ENCODE data around the gene HECTD2. TPM values are rescaled to one million over a fixed set of nuclear protein-coding genes. Genes with fewer than 3 reads are reported as not detected.

Gene HECTD2
- total and polyA plus RNA-seq, 9 donors = 8.4 to 22.3 (median 20.2) TPM

DNA sequence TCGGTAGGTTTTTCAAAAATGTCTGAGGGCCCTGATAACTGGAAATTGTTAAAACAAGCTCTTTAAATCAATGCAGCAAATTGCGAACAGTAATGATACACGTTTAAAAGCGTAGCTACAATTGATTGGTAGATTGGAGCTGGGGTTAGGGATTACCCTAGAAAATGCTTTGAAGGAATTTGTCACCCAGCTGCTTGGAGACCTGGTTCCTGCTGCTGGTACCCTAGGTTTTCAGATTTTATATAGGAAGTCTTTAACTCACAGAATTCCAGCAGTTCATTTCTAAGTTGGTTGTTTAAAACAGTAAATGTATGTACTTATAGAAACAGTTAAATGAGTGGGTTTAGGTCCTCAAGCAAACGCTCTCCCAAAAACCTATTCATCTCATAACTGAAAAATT lies 1.5 kb downstream of the HECTD2 start:
- 53 to 65% (median 63%) methylated on average over 5 of the region's 5 CpGs for whole genome bisulfite sequencing, 3 donors
- Histone ChIP-seq H3K9me3 (no peaks in the 10 kb centered on the region), H3K27ac (no peak overlapping the region), H3K4me1 (ENCODE audit: insufficient read depth) (peaks cover 1% of the 10 kb centered on the region), H3K27me3 (no peaks in the 10 kb centered on the region), H3K36me3 (no peaks in the 10 kb centered on the region), H3K4me3 (peak overlapping the region; percentile 83)
- intact Hi-C loops (cut with DNase I) = no loop called here
- no peak for DNase-seq
- TF ChIP-seq POLR2A (IDR thresholded peaks at IDR 0.05) (no peak), EP300 (IDR thresholded peaks at IDR 0.05) (no peak)
- TF ChIP-seq, protein P1, sequence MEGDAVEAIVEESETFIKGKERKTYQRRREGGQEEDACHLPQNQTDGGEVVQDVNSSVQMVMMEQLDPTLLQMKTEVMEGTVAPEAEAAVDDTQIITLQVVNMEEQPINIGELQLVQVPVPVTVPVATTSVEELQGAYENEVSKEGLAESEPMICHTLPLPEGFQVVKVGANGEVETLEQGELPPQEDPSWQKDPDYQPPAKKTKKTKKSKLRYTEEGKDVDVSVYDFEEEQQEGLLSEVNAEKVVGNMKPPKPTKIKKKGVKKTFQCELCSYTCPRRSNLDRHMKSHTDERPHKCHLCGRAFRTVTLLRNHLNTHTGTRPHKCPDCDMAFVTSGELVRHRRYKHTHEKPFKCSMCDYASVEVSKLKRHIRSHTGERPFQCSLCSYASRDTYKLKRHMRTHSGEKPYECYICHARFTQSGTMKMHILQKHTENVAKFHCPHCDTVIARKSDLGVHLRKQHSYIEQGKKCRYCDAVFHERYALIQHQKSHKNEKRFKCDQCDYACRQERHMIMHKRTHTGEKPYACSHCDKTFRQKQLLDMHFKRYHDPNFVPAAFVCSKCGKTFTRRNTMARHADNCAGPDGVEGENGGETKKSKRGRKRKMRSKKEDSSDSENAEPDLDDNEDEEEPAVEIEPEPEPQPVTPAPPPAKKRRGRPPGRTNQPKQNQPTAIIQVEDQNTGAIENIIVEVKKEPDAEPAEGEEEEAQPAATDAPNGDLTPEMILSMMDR (IDR thresholded peaks at IDR 0.05) = no peak

DNA sequence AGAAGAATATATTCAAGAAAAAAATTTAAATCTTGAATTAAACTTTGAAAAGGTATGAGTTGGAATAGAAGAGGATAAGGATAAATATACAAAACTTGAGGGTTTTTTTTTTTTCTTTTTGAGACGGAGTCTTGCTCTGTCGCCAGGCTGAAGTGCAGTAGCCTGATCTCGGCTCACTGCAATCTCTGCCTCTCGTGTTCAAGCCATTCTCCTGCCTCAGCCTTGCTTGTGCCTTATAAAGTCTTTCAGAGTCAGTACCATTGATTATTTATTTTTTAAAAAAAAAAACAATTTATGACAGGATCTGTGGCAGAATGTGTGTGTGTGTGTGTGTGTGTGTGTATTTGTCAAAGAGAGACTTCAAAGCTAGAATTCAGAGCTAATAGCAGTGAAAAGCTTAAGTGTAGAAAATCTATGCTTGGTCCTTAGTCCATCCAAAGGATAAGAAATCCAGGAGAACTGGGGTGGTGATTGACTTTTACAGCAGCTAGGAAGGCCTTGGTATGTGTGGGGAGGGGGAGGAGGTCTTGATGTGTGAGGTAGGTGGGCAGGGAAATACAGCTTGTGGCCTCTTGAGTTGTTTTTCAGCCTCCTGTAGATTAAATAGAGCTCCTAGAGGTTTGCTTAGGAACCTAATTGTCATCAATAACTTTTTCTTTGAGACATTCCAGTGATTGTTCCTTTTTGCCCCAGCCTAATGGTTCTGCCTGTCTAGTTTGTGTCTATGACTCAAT lies 2.4 kb downstream of the HECTD2 start:
- intact Hi-C loops (cut with DNase I) = no loop called here
- Histone ChIP-seq H3K9me3 (no peaks in the 10 kb centered on the region), H3K36me3 (no peaks in the 10 kb centered on the region), H3K27ac (no peak overlapping the region), H3K27me3 (no peaks in the 10 kb centered on the region), H3K4me3 (no peak overlapping the region), H3K4me1 (ENCODE audit: insufficient read depth) (peaks cover 1% of the 10 kb centered on the region)
- 59 to 86% (median 74%) methylated on average over 4 of the region's 4 CpGs for WGBS, 3 donors
- no peak for DNase-seq
- TF ChIP-seq, protein P1 (IDR thresholded peaks at IDR 0.05) = no peak

DNA sequence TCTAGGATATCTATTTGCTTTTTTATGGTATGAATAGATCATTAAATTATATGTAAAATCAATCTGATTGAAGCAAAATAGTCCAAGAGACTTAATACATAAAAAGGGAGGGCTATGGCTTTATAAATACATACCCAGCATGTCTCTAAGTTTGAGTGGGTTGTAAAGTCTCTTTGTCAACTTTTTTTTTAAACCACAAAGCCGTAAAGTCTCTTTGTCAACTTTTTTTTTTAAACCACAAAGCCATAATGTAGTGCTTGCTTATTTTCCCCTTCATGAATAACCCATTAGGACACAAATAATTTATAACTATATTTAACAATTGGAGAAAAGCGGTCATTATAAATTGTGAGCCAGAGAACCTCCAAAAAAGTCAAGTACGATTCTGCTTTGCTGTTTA lies 5.7 kb downstream of the HECTD2 start:
- Histone ChIP-seq H3K9me3 (no peaks in the 10 kb centered on the region), H3K27me3 (no peaks in the 10 kb centered on the region), H3K4me1 (ENCODE audit: insufficient read depth) (peaks cover 1% of the 10 kb centered on the region), H3K27ac (no peak overlapping the region), H3K4me3 (no peak overlapping the region), H3K36me3 (no peaks in the 10 kb centered on the region)
- TF ChIP-seq POLR2A (IDR thresholded peaks at IDR 0.05) (no peak), EP300 (IDR thresholded peaks at IDR 0.05) (no peak)
- TF ChIP-seq, protein P1 (IDR thresholded peaks at IDR 0.05) = no peak
- intact Hi-C loops (cut with DNase I) = no loop called here
- WGBS, 3 donors = 60 to 83% (median 80%) methylated on average over 3 of the region's 3 CpGs
- no peak for DNase-seq

DNA sequence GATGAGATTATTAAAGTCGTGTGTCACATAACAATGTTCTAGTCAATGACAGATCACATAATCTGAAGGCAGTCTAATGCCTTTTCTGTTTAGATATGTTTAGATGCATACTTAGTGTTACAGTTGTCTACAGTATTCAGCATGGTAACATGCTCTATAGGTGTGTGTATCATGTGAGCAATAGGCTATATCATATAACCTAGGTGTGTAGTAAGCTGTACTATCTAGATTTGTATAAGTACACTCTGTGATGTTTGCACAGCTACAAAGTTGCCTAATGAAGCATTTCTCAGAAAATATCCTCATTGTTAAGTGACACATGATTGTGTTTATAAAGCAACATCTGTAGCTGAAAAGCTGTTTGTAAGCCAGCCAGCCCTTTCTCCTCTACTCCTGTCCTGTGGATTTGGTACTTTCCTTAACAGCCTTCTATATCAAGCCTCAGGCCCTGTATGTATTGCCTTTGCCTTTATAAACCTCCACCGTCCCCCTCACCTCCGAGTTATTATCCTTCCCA lies 6.3 kb downstream of the HECTD2 start:
- TF ChIP-seq POLR2A (IDR thresholded peaks at IDR 0.05) (no peak), EP300 (IDR thresholded peaks at IDR 0.05) (no peak)
- TF ChIP-seq, protein P1 (IDR thresholded peaks at IDR 0.05) = no peak
- no peak overlapping the region for H3K27ac ChIP-seq
- 51 to 53% (median 52%) methylated on average over 3 of the region's 3 CpGs for WGBS, 3 donors

More for the DNA sequence above, 6.3 kb downstream of the HECTD2 start:
- intact Hi-C loops (cut with DNase I) = no loop called here
- no peak overlapping the region for H3K4me3 ChIP-seq
- H3K9me3 ChIP-seq = no peaks in the 10 kb centered on the region
- no peaks in the 10 kb centered on the region for H3K27me3 ChIP-seq
- peaks cover 1% of the 10 kb centered on the region for H3K4me1 ChIP-seq (ENCODE audit: insufficient read depth)
- no peak for DNase-seq
- H3K36me3 ChIP-seq = no peaks in the 10 kb centered on the region
